EL (cell line): Measurements from ENCODE around the gene PPP5C.

Experiments
- DNase-seq: peaks from one replicate; pipeline ENCODE4 v3.0.0-alpha.2; 2016

PPP5C gene

DNA sequence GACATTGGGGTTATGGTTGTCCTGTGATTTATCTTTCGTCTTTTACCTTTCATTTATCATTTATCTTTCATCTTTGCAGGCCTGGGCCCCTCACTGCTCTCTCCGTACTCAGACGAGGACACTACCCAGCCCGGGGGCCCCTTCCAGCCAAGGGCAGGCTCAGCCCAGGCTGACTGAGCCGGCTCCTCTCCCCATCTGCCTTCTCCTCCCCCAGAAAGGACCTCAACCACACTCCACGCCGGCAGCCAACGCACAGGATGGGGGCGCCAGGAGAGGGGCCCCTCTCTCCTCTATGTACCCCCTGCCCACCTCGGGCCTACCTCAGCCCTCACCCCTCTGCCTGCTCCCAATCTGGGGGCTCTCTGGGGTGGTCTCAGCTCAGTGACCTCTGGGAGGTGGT lies 7.4 kb upstream of the PPP5C start:
- no peak for DNase-seq

DNA sequence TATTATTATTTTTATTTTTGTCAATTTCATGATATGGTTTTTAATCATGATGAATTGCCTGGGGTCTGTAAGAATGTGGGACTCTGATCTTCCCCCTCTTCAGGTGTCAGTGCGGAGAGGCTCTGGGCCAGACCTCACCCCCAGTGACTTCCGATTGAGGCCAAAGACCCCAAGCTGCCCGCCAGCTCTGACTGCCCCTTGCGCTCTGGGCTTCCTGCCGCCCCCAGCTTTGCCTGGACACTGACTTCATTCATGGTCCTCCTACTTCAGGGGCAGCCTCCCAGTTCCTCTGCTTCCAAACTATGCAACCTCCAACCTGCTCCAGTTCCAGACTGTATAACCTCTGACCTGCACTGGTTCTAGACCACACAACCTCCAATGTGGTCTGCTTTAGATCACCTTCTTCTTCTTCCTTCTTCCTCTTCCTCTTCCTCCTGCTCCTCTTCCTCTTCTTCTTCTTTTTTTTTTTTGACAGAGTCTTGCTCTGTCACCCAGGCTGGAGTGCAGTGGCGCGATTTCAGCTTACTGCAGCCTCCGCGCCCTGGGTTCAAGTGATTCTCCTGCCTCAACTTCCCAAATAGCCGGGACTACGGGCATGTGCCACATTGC lies 6.7 kb upstream of the PPP5C start:
- DNase-seq = no peak

DNA sequence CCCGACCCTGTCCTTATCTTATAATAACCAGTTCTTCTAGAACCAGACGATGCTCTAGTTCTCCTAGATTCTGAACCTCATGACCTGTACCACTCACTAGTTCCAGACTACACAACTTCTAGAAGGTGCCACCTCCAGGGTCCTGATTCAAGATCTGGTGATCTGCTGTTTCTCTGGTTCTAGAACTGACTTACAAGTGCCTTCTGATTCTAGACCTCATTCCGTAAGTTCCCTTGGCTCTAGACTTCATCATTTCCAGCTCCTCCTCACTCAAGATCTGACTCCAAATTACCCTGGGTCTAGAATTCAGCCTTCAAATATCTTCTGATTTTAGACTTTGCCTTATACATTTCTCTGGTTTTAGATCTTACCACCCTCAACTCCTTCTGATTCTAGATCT lies 5.0 kb upstream of the PPP5C start:
- DNase-seq = no peak

DNA sequence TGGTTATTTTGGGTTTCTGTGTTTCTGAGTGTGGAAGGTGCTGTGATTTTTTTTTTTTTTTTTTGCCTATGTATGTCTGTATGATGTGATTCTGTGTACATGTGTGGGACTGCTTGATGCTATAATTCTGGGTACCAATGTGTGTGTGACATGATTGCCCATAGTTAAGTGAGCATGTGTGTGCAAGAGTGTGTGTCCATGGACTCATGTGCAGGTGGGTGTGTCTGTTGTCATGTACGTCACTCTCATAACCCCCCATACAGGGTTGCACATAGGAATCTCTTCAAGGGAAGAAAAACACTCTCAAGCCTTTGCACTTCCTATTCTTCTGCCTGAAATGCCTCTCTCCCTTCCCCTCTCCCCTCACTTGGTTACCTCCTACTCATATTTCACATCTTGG lies 2.5 kb upstream of the PPP5C start:
- DNase-seq = no peak

DNA sequence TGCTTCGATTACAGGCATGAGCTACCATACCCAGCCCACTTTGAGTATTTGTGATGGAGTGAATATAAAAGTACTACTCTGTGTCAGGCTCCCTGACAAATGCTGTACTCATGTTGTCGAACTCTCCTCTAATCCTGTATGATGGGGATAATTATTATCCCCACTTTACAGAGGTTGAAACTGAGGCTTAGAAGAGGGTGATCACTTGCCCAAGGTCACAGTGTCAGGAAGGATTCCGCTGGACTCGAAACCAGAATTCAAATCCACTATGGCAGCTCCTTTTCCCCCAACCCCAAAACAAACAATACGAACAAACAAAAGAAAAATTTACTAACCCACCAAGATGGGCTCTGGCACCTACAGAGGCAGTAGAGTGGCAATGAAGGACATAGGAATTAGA lies 1.7 kb upstream of the PPP5C start:
- DNase-seq = no peak

DNA sequence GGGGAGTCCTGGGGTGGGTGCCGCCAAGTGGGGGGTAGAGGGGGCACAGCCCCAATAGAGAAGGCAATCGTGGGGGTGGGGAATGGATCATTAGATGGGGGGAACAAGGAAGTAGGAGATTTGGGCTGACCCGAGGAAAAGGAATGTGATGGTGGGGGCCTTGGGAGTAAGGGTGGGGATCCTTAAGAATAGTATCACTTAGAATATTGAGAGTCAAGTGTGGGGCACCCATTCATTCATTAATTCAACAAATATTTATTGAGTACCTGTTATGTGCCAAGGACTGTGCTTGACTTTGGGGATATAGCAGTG lies 641 bp downstream of the PPP5C start:
- no peak for DNase-seq

DNA sequence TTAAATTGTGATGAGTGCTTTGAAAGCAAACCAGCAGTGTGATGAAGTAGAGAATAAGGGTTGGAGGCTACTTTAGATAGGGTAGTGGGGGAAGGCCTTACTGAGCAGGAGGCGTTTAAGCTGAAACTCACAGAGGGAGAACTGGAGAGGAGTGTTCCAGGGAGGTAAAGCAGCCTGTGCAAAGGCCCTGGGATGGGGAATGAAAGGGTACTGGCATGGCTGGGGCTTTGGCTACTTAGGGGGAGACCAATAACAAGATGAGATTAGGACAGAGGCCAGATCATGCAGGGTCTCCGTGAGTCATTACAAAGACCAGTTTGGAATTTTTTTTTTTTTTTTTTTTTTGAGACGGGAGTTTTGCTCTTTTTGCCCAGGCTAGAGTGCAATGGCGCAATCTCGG lies 1.1 kb downstream of the PPP5C start:
- DNase-seq = no peak

DNA sequence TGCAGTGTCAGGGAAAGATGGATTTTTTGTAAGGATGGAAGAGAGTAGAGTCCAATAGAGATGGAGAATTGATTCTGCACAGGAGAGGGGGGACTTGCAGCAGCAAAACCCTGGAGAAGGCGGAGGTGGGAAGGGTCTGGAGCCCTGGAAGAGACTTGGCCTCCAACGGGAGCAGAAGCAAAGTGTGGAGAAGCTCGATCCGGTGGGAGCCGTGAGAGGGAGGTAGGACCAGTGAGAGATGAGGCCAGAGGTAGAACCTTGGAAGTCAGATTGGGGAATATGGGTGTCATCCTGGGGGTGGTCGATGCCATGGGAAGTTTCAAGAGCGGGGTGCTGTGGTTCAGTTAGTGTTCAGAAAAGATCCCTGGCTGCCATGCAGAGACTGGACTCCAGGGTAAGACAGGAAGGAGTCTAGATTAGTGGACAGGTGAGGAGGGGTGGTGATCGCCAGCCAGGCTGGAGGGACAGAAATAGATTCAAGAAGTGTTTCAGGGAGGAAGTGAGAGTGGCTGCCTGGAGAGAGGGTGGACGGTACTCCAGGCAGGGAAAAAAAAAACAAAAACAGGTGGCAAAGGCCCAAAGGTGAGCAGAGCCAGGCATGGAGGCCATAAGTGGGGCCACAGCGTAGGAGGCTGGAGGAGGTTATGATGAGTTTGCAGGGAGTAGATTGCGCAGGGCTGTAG lies 2.6 kb downstream of the PPP5C start:
- no peak for DNase-seq

GRCh38 chr19:46350029-46350757 lies 3.3 kb downstream of the PPP5C start:
- DNase-seq = no peak

- no peak for DNase-seq
These were observed 3.9 kb downstream of the PPP5C start for GRCh38 chr19:46350758-46351159.

DNA sequence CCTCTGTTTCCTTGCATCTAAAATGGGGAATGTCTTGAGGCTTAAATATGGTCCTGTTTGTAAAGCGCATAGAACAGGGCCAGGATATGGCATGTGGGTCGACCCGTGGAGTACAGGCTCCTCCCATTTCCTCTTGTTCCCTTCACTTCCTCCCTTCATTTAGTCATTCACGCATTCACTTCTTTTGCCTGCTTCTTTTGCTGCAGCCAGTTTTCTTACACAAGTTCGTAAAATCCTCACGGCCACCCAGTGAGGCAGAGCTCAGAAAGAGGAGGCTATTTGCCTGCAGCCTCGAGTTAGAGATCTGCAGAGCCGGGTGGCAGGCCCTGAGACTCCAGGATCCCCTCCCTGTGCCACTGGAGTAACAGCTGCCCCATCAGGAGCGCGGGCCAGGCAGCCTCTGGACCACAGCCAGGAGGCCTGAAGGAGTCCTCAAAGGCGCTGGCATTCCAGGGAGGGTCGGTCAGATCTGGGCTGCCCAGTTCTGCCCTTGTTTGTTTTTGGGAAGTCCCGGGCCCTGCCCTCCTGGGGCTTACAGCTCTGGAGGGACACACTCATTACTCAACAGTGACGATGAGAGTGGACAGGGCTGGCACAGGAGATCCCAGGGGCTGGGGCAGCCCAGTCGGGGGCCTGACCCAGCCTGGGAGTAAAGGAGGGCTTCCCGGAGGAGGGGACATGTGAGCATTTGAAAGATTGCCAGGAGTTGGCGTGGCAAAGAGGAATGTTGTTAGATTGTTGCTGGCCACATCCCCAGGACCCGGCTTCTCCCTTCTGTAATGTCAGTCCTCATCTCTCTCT lies 4.6 kb downstream of the PPP5C start:
- DNase-seq = peak; percentile 90

- no peak for DNase-seq
These were observed 7.0 kb downstream of the PPP5C start for GRCh38 chr19:46353730-46354528.

GRCh38 chr19:46355234-46356148 lies 8.6 kb downstream of the PPP5C start:
- no peak for DNase-seq

DNA sequence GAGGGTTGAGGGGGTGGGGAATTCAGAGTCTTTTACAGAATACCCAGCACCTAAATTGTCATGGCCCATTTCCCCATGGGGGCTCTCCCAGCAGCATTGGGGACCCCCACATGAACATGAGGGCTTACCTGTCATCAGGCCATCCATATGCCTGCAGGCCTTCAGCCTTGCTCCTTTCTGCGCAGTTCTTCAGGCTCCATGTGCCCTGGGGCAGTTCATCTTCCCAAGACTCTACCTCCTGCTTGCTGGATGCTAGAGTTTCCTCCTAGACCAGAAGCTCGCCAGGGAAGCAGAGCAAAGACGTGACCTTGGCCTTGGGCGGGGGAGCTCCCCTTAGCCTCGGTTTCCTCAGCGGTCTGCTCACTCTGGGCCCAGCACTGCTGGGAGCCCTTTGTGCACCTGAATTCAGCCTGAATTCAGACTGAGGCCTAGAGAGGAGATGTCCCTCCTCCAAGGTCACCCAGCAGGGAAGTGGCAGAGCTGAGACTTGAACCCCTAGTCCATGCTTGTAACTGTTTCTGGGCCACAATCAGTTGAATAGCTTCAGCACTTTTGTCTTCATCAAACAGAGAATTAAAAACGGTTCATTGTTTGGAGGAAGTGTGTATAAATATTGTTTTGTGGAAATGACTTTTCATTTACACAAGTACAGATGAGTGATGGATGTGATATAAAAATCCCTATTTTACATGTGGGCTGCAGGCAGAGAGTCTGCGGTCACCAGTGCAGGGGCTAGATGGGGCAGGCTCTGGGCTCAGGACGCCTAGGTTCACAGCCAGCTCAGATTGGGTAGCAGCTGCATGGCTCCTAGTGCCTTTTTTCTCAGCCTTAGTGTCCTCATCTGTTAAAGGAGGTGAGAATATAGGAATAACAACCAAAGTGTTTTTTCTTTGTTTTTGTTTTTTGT lies 9.5 kb downstream of the PPP5C start:
- DNase-seq = no peak

GRCh38 chr19:46357846-46358583 lies 11.1 kb downstream of the PPP5C start:
- peak; percentile 86 for DNase-seq

DNA sequence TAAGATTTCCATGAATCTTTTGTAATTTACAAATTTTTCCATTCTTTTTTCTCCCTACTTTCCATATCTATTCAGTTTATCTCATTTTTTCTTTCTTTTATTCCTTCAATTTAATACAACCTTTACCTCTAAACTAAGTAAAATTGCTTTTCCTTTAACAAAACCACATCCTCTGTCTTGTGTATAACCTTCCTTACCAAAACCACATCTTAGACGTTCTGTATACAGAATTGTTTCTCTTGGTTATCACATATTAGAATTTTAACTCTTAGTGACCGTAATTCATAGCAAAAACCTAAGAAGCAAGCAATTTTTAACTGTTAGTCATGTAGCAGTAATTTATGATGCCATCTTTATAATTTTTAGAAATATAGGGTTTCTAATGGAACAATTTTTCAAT lies 15.0 kb downstream of the PPP5C start:
- DNase-seq = no peak

- DNase-seq = no peak
These were observed 17.5 kb downstream of the PPP5C start for GRCh38 chr19:46364359-46364758.

DNA sequence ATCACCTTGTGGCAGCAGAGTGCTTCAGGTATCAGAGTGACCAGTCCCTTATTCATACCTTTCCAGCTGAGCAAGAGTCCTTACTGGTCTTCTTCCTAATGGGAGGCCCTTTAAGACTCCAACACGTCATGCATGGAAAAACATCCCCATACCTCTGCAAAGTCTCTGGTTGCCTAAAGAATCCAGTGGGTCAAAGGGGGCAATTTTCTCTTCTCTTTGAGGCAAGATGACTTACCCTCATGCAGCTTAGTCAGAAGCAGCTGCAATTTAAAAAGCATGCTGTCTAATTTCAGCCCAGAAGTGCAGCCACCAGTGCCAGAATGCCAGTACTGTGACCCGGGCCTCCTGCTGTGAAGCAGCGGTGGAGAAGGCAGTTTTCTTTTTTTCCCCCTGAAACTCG lies 18.7 kb downstream of the PPP5C start:
- no peak for DNase-seq

DNA sequence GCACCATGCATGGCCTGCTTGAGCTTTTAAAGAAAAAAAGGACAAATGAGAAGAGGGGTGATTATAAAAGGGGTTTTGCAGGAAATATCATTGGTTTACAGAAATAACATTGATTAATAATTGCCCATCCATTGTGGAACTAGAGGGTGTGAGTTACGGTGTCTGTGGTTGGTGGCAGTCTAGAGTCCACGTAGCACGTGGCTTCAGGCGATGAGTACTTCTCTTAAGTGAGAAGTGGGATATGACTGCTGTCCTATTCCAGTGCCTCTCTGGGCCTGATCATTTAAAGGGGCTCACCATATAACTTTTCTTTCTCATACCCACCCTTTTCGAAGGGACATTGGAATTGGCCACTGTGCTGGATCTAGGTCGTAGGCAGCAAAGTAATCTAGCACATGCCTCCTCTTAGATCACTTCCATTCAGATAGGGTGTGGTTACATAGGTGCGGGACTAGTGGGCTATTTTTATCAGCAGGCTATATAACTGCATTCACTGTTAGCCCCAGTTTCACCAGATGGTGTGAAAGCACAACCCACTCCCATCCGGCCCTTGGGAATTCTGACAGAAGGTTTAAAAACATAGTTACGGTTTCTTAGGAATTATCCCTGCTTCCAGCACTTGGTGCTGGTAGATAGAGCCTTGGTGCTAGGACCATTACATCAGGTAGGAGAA lies 19.9 kb downstream of the PPP5C start:
- DNase-seq = no peak
